HEK293 (cell line): ENCODE data around the gene ADAMTS19.

ENCODE experiments used
- CTCF ChIA-PET: fragments of 350-600 bp; formaldehyde crosslinking; extraction: SDS; loops from one replicate; lab custom pipeline; 2021; ENCODE audit warnings: antibody characterized with exemption; lab: Yijun Ruan, JAX
- POLR2A ChIA-PET: fragments of 300-600 bp; formaldehyde crosslinking; extraction: SDS; loops from one replicate; lab custom pipeline; 2020; ENCODE audit warnings: antibody characterized with exemption, inconsistent platforms; lab: Yijun Ruan, JAX
- H3K27ac ChIP-seq: fragments of 200-500 bp; sonication (Bioruptor generic); 2 replicates; pipeline ENCODE4 v1.5.1; 2014; ENCODE audit warnings: low read depth, low read length, control low read depth, inconsistent platforms; ENCODE audit errors: extremely low read depth
- H3K36me3 ChIP-seq, 2 experiments: fragments of 200-500 bp in 1 of 2; sonication (Bioruptor generic) in 1 of 2; 1 replicate in 1 of 2; 2 replicates in 1 of 2; pipeline ENCODE4 v1.5.1; 2014 to 2017; ENCODE audit warnings: inconsistent platforms in 2 of 2, low read length in 2 of 2; ENCODE audit not compliant: control insufficient read depth in 2 of 2, insufficient read depth in 1 of 2
- H3K4me1 ChIP-seq: fragments of 200-500 bp; sonication (Bioruptor generic); 2 replicates; pipeline ENCODE4 v1.5.1; 2014; ENCODE audit warnings: mild to moderate bottlenecking, low read length, inconsistent platforms; ENCODE audit not compliant: control insufficient read depth, insufficient read depth
- H3K4me3 ChIP-seq: 2 replicates; pipeline ENCODE4 v1.5.1; 2011; ENCODE audit warnings: low read depth, mild to moderate bottlenecking, control low read depth, low read length, moderate library complexity
- H3K9me3 ChIP-seq: fragments of 200-500 bp; sonication (Bioruptor generic); 2 replicates; pipeline ENCODE4 v1.5.1; 2014; ENCODE audit warnings: low read depth, low read length, inconsistent platforms; ENCODE audit not compliant: control insufficient read depth, insufficient read depth
- EGR2 ChIP-seq: fragments of 450-650 bp; formaldehyde crosslinking; IDR thresholded peaks from 2 replicates; pipeline ENCODE4 v1.5.1; 2016; ENCODE audit warnings: low read depth, missing biosample characterization, missing genetic modification characterization
- ELK4 ChIP-seq: IDR thresholded peaks from 2 replicates; pipeline ENCODE4 v1.6.1; 2011; ENCODE audit warnings: mild to moderate bottlenecking, low read depth, low read length, borderline replicate concordance
- KLF17 ChIP-seq: fragments of 450-650 bp; formaldehyde crosslinking; IDR thresholded peaks from 2 replicates; pipeline ENCODE4 v1.5.1; 2016; ENCODE audit warnings: missing biosample characterization, missing genetic modification characterization
- SP2 ChIP-seq: fragments of 450-650 bp; formaldehyde crosslinking; IDR thresholded peaks from 2 replicates; pipeline ENCODE4 v1.5.1; 2016; ENCODE audit warnings: missing biosample characterization, missing genetic modification characterization
- SP3 ChIP-seq: fragments of 450-650 bp; formaldehyde crosslinking; IDR thresholded peaks from 2 replicates; pipeline ENCODE4 v1.5.1; 2016; ENCODE audit warnings: missing biosample characterization, missing genetic modification characterization
- YY1 ChIP-seq: fragments of 450-650 bp; formaldehyde crosslinking; IDR thresholded peaks from 2 replicates; pipeline ENCODE4 v1.5.1; 2018; ENCODE audit warnings: missing biosample characterization, missing genetic modification characterization
- ZBTB1 ChIP-seq: fragments of 450-650 bp; formaldehyde crosslinking; IDR thresholded peaks from 2 replicates; pipeline ENCODE4 v1.5.1; 2016; ENCODE audit warnings: missing biosample characterization, missing genetic modification characterization
- ZBTB48 ChIP-seq: fragments of 450-650 bp; formaldehyde crosslinking; IDR thresholded peaks from 2 replicates; pipeline ENCODE4 v1.5.1; 2016; ENCODE audit warnings: missing biosample characterization, missing genetic modification characterization
- ZBTB49 ChIP-seq: fragments of 450-650 bp; formaldehyde crosslinking; IDR thresholded peaks from 2 replicates; pipeline ENCODE4 v1.5.1; 2016; ENCODE audit warnings: missing biosample characterization, missing genetic modification characterization, low read depth
- ZBTB8A ChIP-seq: fragments of 450-650 bp; formaldehyde crosslinking; IDR thresholded peaks from 2 replicates; pipeline ENCODE4 v1.5.1; 2016; ENCODE audit warnings: missing biosample characterization, missing genetic modification characterization
- ZIC2 ChIP-seq: fragments of 450-650 bp; formaldehyde crosslinking; IDR thresholded peaks from 2 replicates; pipeline ENCODE4 v1.5.1; 2016; ENCODE audit warnings: missing biosample characterization, missing genetic modification characterization
- ZNF26 ChIP-seq: fragments of 450-650 bp; formaldehyde crosslinking; IDR thresholded peaks from 2 replicates; pipeline ENCODE4 v1.5.1; 2016; ENCODE audit warnings: missing biosample characterization, missing genetic modification characterization
- ZNF274 ChIP-seq, 2 experiments: fragments of 200-500 bp in 1 of 2; fragments of 450-650 bp in 1 of 2; sonication (Bioruptor generic) in 1 of 2; formaldehyde crosslinking in 1 of 2; IDR thresholded peaks; 2 replicates each; pipeline versions ENCODE4 v1.5.1 to v1.6.1; 2014 to 2016; ENCODE audit warnings: borderline replicate concordance in 1 of 2, inconsistent platforms in 1 of 2, low read length in 1 of 2, missing biosample characterization in 1 of 2, missing genetic modification characterization in 1 of 2
- ZNF311 ChIP-seq: fragments of 450-650 bp; formaldehyde crosslinking; IDR thresholded peaks from 2 replicates; pipeline ENCODE4 v1.5.1; 2017; ENCODE audit warnings: missing biosample characterization, missing genetic modification characterization, borderline replicate concordance
- ZNF335 ChIP-seq: fragments of 450-650 bp; formaldehyde crosslinking; conservative IDR thresholded peaks from 2 replicates; pipeline ENCODE4 v1.5.1; 2016; ENCODE audit warnings: missing biosample characterization, missing genetic modification characterization
- ZNF391 ChIP-seq: fragments of 450-650 bp; formaldehyde crosslinking; IDR thresholded peaks from 2 replicates; pipeline ENCODE4 v1.5.1; 2016; ENCODE audit warnings: low read depth, missing biosample characterization, missing genetic modification characterization, borderline replicate concordance
- ZNF416 ChIP-seq: fragments of 450-650 bp; formaldehyde crosslinking; IDR thresholded peaks from 2 replicates; pipeline ENCODE4 v1.5.1; 2016; ENCODE audit warnings: missing biosample characterization, missing genetic modification characterization
- ZNF529 ChIP-seq: fragments of 450-650 bp; formaldehyde crosslinking; IDR thresholded peaks from 2 replicates; pipeline ENCODE4 v1.5.1; 2017; ENCODE audit warnings: missing genetic modification characterization, missing biosample characterization; ENCODE audit not compliant: insufficient replicate concordance
- ZNF544 ChIP-seq: fragments of 450-650 bp; formaldehyde crosslinking; IDR thresholded peaks from 2 replicates; pipeline ENCODE4 v1.5.0; 2017; ENCODE audit warnings: missing biosample characterization, missing genetic modification characterization
- ZNF658 ChIP-seq: fragments of 450-650 bp; formaldehyde crosslinking; IDR thresholded peaks from 2 replicates; pipeline ENCODE4; 2016; ENCODE audit warnings: missing biosample characterization, missing genetic modification characterization
- ZNF677 ChIP-seq: fragments of 450-650 bp; IDR thresholded peaks from 2 replicates; pipeline ENCODE4 v1.5.0; 2018; ENCODE audit warnings: missing biosample characterization, mild to moderate bottlenecking, missing genetic modification characterization, moderate library complexity
- TF ChIP-seq, protein P1 (sequence below): fragments of 450-650 bp; formaldehyde crosslinking; IDR thresholded peaks from 2 replicates; pipeline ENCODE4 v1.5.1; 2016; ENCODE audit warnings: missing biosample characterization, missing genetic modification characterization

Gene ADAMTS19

DNA sequence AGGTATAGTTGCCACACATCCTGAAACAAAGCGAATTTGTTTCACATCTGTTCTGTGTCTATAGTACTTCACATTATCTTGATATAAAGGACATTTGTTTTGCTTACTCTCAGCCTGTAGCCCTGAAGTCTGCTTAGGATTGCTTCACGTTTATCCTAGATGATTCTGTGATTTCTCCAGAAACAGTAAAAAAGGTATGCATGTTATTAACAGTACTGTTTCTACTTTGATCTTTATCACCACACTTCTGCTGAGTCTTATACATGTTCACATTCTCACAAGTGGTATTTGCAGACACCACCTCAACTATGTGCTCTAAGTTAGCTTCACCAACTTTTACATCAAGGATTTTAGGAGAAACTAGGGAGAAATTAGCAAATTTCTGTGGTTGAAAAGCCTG lies 47.4 kb upstream of the ADAMTS19 start:
- Histone ChIP-seq H3K4me1 (no peaks in the 10 kb centered on the region), H3K27ac (no peak overlapping the region), H3K36me3 (no peaks in the 10 kb centered on the region), H3K4me3 (no peak overlapping the region)
- ChIA-PET CTCF (no interaction called here), POLR2A (no interaction called here)
- TF ChIP-seq ZNF274 (IDR thresholded peaks at IDR 0.05; ENCODE audit: low read length) (no peak), ZNF274 (tag by site-specific recombination; IDR thresholded peaks at IDR 0.05; ENCODE audit: borderline replicate concordance) (no peak), YY1 (tag by site-specific recombination) (no peak), ZNF416 (tag by site-specific recombination) (no peak), ZNF529 (tag by site-specific recombination) (no peak), ZNF26 (tag by site-specific recombination) (no peak)
- TF ChIP-seq, all 188 proteins: peak for 0
- no peaks in the 10 kb centered on the region for H3K9me3 ChIP-seq

- TF ChIP-seq ZNF677 (tag by site-specific recombination): peak; percentile 97
- no peak for TF ChIP-seq EGR2 (tag by site-specific recombination)
- Histone ChIP-seq H3K9me3 (no peaks in the 10 kb centered on the region), H3K27ac (no peak overlapping the region), H3K4me1 (no peaks in the 10 kb centered on the region), H3K36me3 (no peaks in the 10 kb centered on the region), H3K4me3 (no peak overlapping the region)
- CTCF ChIA-PET: interaction anchor here (0.8 kb wide), 1 partner anchor 10 kb away, joined by 3 read pairs; no protein-coding TSS in a partner anchor
- POLR2A ChIA-PET: no interaction called here
Observed at GRCh38 chr5:129413570-129413969, 46.5 kb upstream of the ADAMTS19 start.

GRCh38 chr5:129419292-129419691 lies 40.8 kb upstream of the ADAMTS19 start:
- no peak overlapping the region for H3K27ac ChIP-seq
- no peak for TF ChIP-seq ZNF544 (tag by site-specific recombination)
- TF ChIP-seq SP3 (tag by site-specific recombination): no peak
- TF ChIP-seq ELK4: no peak
- no peak for TF ChIP-seq ZNF391 (tag by site-specific recombination)
- TF ChIP-seq KLF17 (tag by site-specific recombination): no peak
- H3K36me3 ChIP-seq: no peaks in the 10 kb centered on the region
- CTCF ChIA-PET: no interaction called here
- H3K4me3 ChIP-seq: no peak overlapping the region
- no peaks in the 10 kb centered on the region for H3K9me3 ChIP-seq
- POLR2A ChIA-PET: no interaction called here
- no peaks in the 10 kb centered on the region for H3K4me1 ChIP-seq

DNA sequence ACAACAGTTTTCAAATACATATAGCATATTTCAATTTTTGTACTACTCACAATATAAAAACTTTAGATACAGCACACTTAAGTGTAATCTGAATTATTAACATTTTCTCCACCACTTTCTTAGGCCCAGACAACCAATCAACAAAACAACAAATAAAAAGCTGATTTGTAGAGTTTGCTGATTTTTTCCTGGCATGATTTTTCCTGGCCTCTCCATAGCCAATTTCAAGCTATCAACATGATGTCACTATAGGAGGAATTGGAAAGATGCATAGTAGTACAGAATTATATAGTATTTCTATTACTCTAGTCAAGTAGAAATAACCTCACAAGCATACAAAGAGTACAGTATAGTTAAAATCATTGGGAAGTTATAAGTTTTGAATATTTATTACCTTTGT lies 35.1 kb upstream of the ADAMTS19 start:
- POLR2A ChIA-PET: no interaction called here
- H3K27ac ChIP-seq: no peak overlapping the region
- CTCF ChIA-PET: no interaction called here
- H3K4me3 ChIP-seq: no peak overlapping the region
- no peaks in the 10 kb centered on the region for H3K9me3 ChIP-seq
- no peaks in the 10 kb centered on the region for H3K36me3 ChIP-seq
- no peaks in the 10 kb centered on the region for H3K4me1 ChIP-seq
- TF ChIP-seq ZBTB8A (tag by site-specific recombination) (no peak), ZNF311 (no peak), ZBTB1 (no peak), ZIC2 (no peak), ZNF658 (tag by site-specific recombination) (no peak), SP2 (tag by site-specific recombination) (no peak), ZBTB49 (tag by site-specific recombination) (no peak), ZNF335 (no peak), ZBTB48 (no peak)
- TF ChIP-seq, protein P1, sequence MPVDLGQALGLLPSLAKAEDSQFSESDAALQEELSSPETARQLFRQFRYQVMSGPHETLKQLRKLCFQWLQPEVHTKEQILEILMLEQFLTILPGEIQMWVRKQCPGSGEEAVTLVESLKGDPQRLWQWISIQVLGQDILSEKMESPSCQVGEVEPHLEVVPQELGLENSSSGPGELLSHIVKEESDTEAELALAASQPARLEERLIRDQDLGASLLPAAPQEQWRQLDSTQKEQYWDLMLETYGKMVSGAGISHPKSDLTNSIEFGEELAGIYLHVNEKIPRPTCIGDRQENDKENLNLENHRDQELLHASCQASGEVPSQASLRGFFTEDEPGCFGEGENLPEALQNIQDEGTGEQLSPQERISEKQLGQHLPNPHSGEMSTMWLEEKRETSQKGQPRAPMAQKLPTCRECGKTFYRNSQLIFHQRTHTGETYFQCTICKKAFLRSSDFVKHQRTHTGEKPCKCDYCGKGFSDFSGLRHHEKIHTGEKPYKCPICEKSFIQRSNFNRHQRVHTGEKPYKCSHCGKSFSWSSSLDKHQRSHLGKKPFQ (tag by site-specific recombination): no peak
